Fibroblast of skin of scalp (primary cell): ENCODE measurements around the gene ZNF221. TPM values are rescaled to one million over a fixed set of nuclear protein-coding genes. Genes with fewer than 3 reads are reported as not detected.
A peak's percentile ranks its signal among the peaks of the same experiment; 100 is the strongest.
"Not testable (repeated sequence)": the region's sequence is repeated elsewhere in the genome, so short reads cannot be mapped to it uniquely, and the experiment has no call there.

ENCODE experiments used
- DNase-seq: peaks from one replicate; pipeline ENCODE4 v3.0.0-alpha.2; 2013
- polyA plus RNA-seq, 2 experiments: library from polyadenylated mRNA; unstranded; fragments of 120-200 nt; gene quantifications; one replicate each; pipeline ENCODE4 v1.2.1, GENCODE V29; 2013; ENCODE audit not compliant: insufficient read length in 2 of 2

ZNF221 gene
- 1.5 TPM for polyA plus RNA-seq (2013, experiment 1 of 2; ENCODE audit: insufficient read length)
- polyA plus RNA-seq (2013, experiment 2 of 2; ENCODE audit: insufficient read length): 1.7 TPM

DNA sequence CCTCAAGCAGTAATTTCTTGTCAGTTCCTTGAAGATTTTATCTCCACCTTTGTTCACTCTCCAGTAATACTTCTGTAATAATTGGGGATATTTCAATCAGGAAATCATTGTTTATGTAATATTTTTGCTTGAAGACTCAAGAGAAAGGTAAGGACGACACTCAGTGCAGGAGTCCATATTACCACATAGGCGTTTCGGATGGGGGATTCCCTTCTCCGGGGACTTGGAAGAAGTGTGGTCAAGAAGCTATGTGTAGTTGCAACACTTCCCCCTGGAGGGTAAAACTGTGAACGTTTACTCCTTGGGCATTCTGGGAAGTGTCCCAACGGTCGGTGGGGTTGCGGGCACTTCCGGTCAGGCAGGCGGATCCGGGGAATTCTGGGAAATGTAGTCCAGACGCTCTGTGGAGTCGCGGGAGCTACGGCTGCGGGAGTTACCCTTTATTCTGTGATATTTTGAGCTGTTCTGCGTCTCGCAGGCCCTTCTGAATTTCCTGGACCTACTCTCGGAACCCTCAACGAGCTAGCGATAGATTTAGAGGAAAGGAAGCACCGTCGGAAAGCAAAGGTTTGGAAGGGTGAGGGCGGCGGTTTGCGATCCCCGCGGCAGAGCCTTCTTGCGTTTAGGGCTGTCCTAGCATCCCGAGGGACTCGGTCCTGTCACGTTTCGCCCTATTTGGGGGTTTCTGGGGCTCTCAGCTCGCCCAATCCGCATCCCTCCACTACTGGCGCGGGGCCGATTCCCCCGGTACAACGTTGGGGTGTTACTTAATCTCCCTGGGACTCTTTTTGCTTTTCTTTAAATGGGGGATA is at the start of gene ZNF221:
Gene ZNF221 (plus strand): TSS at position 395 of the 812 bp plus-strand sequence. CDS start 11,499 bp downstream, outside the sequence.
- DNase-seq: peak; percentile 99

GRCh38 chr19:43901395-43902390 is 49.3 kb upstream of the ZNF221 start:
- peak; percentile 88 for DNase-seq

GRCh38 chr19:43902399-43902798 is 48.6 kb upstream of the ZNF221 start:
- no peak for DNase-seq

- DNase-seq: no peak
Measured at GRCh38 chr19:43905897-43906296, 45.1 kb upstream of the ZNF221 start.

DNA sequence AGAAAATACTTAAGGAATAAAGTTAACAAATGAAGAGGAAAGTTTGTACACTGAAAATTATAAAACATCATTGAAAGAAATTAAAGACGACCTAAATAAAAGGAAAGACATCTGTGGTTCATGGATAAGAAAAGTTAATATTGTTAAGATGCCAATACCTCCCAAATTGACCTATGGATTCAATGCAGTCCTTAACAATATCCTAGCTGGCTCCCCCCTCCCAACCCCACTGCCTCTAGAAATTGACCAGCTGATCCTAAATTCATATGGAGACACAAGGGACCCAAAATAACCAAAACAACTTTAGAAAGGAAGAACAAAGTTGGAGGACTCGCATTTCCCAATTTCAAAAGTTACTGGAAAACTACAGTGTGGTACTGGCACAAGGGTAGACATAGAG is 44.3 kb upstream of the ZNF221 start:
- no peak for DNase-seq

- no peak for DNase-seq
Measured at GRCh38 chr19:43908659-43909058, 42.4 kb upstream of the ZNF221 start.

- DNase-seq: no peak
Measured at GRCh38 chr19:43910884-43911283, 40.1 kb upstream of the ZNF221 start.

DNA sequence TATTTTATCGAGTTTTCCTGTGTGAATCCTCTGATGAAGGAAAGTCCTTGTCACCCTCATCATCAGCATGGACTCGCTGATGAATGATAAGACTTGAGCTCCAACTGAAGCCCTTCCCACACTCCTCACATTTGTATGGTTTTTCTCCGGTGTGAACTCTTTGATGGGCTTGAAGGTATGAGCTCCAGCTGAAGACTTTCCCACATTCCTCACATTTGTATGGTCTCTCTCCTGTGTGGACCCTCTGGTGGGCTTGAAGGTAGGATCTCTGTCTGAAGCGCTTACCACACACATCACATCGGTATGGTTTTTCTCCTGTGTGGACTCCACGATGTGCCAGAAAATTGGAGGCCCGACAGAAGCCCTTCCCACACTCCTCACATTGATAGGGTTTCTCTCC is 37.6 kb upstream of the ZNF221 start:
- DNase-seq: no peak

GRCh38 chr19:43914051-43914450 is 37.0 kb upstream of the ZNF221 start:
- DNase-seq: no peak

GRCh38 chr19:43923875-43924274 is 27.2 kb upstream of the ZNF221 start:
- DNase-seq: no peak

GRCh38 chr19:43928820-43929219 is 22.2 kb upstream of the ZNF221 start:
- no peak for DNase-seq

- DNase-seq: no peak
Measured at GRCh38 chr19:43934055-43934984, 16.7 kb upstream of the ZNF221 start.

DNA sequence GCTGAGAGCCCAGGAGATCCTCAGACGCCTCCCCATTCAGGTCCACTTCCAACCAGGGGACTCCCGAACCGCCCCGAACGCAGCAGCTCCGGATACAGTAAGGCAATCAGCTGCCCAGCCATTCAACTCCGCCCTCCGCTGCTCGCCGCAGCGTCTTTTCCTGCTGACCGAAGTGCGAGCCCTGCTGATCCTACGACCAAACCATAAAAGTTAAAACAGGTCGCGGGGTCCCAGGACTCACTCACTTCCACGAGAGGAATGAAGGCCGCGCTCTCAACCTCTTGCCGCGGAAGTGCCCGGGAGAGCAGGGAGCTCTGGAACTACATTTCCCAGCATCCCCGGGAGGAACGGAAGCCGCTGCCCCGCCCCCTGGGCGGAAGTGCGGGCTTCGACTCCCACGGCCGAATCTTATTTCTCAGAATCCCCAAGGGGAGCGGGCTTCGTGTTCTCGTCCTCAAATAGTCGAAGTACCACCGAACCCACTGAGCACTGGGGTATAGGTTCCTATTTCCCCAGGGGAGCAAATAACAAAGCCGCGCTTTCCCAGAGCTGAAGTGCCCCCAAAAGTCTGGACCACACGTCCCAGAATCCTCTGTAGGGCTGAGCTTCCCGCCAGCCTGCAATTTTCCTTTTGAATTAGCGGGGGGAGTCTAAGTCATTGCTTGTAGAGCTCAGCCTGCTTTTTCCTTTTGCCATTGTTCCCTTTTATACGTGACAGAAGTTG is 15.9 kb upstream of the ZNF221 start, which contains the start of gene ZNF45:
Gene ZNF45 (minus strand): TSS at position 298 of the 724 bp plus-strand sequence. CDS start 13,097 bp downstream, outside the sequence.
- peak; percentile 91 for DNase-seq

DNA sequence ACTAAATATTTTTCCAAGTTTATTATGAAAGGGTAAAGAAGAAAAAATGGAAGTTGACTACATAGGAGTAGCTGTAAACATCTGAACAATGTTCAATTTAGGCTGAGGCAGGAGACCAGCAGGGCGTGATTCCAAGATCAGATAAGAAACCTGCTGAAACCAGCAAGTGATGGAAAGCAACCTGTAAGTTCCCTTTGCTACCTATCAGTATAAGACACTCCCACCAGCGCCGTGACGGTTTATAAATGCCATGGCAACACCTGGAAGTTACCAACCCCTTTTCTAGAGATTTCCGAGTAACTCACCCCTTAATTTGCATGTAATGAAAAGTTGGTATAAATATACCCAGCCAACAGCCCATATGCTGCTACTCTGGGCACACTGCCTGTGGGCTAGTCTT is 14.8 kb upstream of the ZNF221 start:
- no peak for DNase-seq

- no peak for DNase-seq
Measured at GRCh38 chr19:43939557-43940260, 11.3 kb upstream of the ZNF221 start.

- DNase-seq: no peak
Measured at GRCh38 chr19:43940719-43941118, 10.3 kb upstream of the ZNF221 start.

DNA sequence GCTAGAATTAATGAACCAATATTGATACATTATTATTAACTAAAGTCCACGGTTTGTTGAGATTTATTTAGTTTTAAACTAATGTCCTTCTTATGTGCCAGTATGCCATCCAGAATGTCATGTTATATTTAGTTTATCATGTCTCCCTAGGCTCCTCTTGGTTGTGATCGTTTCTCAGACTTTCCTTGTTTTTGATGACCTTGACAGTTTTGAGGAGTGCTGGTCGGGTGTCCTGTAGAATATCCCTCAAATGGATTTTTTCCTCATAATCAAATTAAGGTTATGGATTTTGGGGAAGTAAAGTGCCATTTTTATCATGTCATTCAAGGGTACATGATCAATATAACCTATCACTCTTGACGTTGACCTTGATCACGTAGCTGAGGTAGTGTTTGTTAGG is 9.8 kb upstream of the ZNF221 start:
- DNase-seq: no peak

DNA sequence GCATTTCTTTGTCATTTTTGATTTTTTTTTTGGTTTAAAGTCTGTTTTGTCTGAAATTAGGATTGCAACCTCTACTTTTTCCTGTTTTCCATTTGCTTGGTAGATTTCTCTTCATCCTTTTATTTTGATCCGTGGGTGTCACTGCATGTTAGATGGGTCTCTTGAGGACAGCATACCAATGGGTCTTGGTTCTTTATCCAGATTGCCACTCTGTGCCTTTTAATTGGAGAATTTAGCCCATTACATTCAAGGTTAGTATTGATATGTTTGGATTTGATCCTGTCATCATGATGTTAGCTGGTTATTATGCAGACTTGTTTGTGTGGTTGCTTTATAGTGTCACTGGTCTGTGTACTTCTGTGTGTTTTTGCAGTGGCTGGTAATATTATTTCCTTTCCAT is 3.6 kb upstream of the ZNF221 start:
- DNase-seq: not testable (repeated sequence)

GRCh38 chr19:43949803-43950202 is 1.2 kb upstream of the ZNF221 start:
- DNase-seq: not testable (repeated sequence)

- DNase-seq: no peak
Measured at GRCh38 chr19:43956827-43957226, 5.8 kb downstream of the ZNF221 start.
